Measurements from ENCODE around the gene RAP1A.

Gene RAP1A

GRCh38 chr1:111577814-111578213 is 41.8 kb upstream of the RAP1A start:
- no peak overlapping the region for H3K27ac ChIP-seq (ENCODE audit: low read length)
- no peaks in the 10 kb centered on the region for H3K36me3 ChIP-seq (replicated peaks; ENCODE audit: insufficient read depth, low read length)
- no peaks in the 10 kb centered on the region for H4K20me1 ChIP-seq (ENCODE audit: insufficient read depth, low read length)
- no peak for DNase-seq
- no peaks in the 10 kb centered on the region for H3F3A ChIP-seq (ENCODE audit: insufficient read depth, low read length)
- no peak for TF ChIP-seq CTCF (IDR thresholded peaks at IDR 0.05; ENCODE audit: low read length)
- TF ChIP-seq EZH2 (optimal IDR thresholded peaks at IDR 0.05; ENCODE audit: low read depth, low read length): no peak
- no peak for TF ChIP-seq EZH2phosphoT487 (IDR thresholded peaks at IDR 0.05; ENCODE audit: low read length)
- H3K9me2 ChIP-seq (replicated peaks; ENCODE audit: insufficient read depth, low read length): no peaks in the 10 kb centered on the region
- no peaks in the 10 kb centered on the region for H3K27me3 ChIP-seq (replicated peaks; ENCODE audit: insufficient read depth, low read length)
- no peak overlapping the region for H3K9ac ChIP-seq (ENCODE audit: low read length)
- H3K9me3 ChIP-seq (replicated peaks; ENCODE audit: insufficient read depth, low read length): no peaks in the 10 kb centered on the region
- no peak overlapping the region for H3K4me2 ChIP-seq (ENCODE audit: low read depth, low read length)
- H3K4me3 ChIP-seq (ENCODE audit: low read length): no peak overlapping the region
- H2AFZ ChIP-seq (ENCODE audit: low read length): no peak overlapping the region
- no peaks in the 10 kb centered on the region for H3K79me2 ChIP-seq (ENCODE audit: low read length)
- H3K4me1 ChIP-seq (ENCODE audit: low read length): no peaks in the 10 kb centered on the region

- no peaks in the 10 kb centered on the region for H3K27me3 ChIP-seq (replicated peaks; ENCODE audit: insufficient read depth, low read length)
- H3K9ac ChIP-seq (ENCODE audit: low read length): no peak overlapping the region
Measured at GRCh38 chr1:111581166-111581565, 38.4 kb upstream of the RAP1A start.

GRCh38 chr1:111582016-111582415 is 37.6 kb upstream of the RAP1A start:
- no peaks in the 10 kb centered on the region for H3F3A ChIP-seq (ENCODE audit: insufficient read depth, low read length)
- no peaks in the 10 kb centered on the region for H3K36me3 ChIP-seq (replicated peaks; ENCODE audit: insufficient read depth, low read length)
- H3K27me3 ChIP-seq (replicated peaks; ENCODE audit: insufficient read depth, low read length): no peaks in the 10 kb centered on the region

More at GRCh38 chr1:111581166-111581565, 38.4 kb upstream of the RAP1A start:
- Histone ChIP-seq H3K36me3 (replicated peaks; ENCODE audit: insufficient read depth, low read length) (no peaks in the 10 kb centered on the region), H3K27ac (ENCODE audit: low read length) (no peak overlapping the region), H3K4me2 (ENCODE audit: low read depth, low read length) (no peak overlapping the region), H3K79me2 (ENCODE audit: low read length) (no peaks in the 10 kb centered on the region), H3K9me3 (replicated peaks; ENCODE audit: insufficient read depth, low read length) (no peaks in the 10 kb centered on the region), H4K20me1 (ENCODE audit: insufficient read depth, low read length) (no peaks in the 10 kb centered on the region), H3K9me2 (replicated peaks; ENCODE audit: insufficient read depth, low read length) (no peaks in the 10 kb centered on the region), H3F3A (ENCODE audit: insufficient read depth, low read length) (no peaks in the 10 kb centered on the region), H3K4me1 (ENCODE audit: low read length) (no peaks in the 10 kb centered on the region), H2AFZ (ENCODE audit: low read length) (no peak overlapping the region), H3K4me3 (ENCODE audit: low read length) (no peak overlapping the region)
- DNase-seq: no peak
- no peak for TF ChIP-seq EZH2 (optimal IDR thresholded peaks at IDR 0.05; ENCODE audit: low read depth, low read length)
- no peak for TF ChIP-seq CTCF (IDR thresholded peaks at IDR 0.05; ENCODE audit: low read length)
- TF ChIP-seq EZH2phosphoT487 (IDR thresholded peaks at IDR 0.05; ENCODE audit: low read length): no peak

More at GRCh38 chr1:111582016-111582415, 37.6 kb upstream of the RAP1A start:
- Histone ChIP-seq H3K9me2 (replicated peaks; ENCODE audit: insufficient read depth, low read length) (no peaks in the 10 kb centered on the region), H3K4me1 (ENCODE audit: low read length) (no peaks in the 10 kb centered on the region), H3K9ac (ENCODE audit: low read length) (no peak overlapping the region), H3K9me3 (replicated peaks; ENCODE audit: insufficient read depth, low read length) (no peaks in the 10 kb centered on the region), H2AFZ (ENCODE audit: low read length) (no peak overlapping the region), H3K79me2 (ENCODE audit: low read length) (no peaks in the 10 kb centered on the region), H3K27ac (ENCODE audit: low read length) (no peak overlapping the region), H3K4me3 (ENCODE audit: low read length) (no peak overlapping the region), H4K20me1 (ENCODE audit: insufficient read depth, low read length) (no peaks in the 10 kb centered on the region), H3K4me2 (ENCODE audit: low read depth, low read length) (no peak overlapping the region)
- TF ChIP-seq CTCF (IDR thresholded peaks at IDR 0.05; ENCODE audit: low read length): no peak
- TF ChIP-seq EZH2phosphoT487 (IDR thresholded peaks at IDR 0.05; ENCODE audit: low read length): no peak
- no peak for TF ChIP-seq EZH2 (optimal IDR thresholded peaks at IDR 0.05; ENCODE audit: low read depth, low read length)
- DNase-seq: no peak
